Left renal cortex interstitium (tissue), 4 donors: ENCODE measurements around the gene MAMDC4. TPM values are rescaled to one million over a fixed set of nuclear protein-coding genes. Genes with fewer than 3 reads are reported as not detected.

Source experiments
- DNase-seq, 4 donors: peaks; one replicate each; pipeline ENCODE4 v3.0.0-alpha.2; 2013; ENCODE audit warnings: low read depth in 4 of 4, low spot score in 2 of 4, missing footprints in 1 of 4
- polyA plus RNA-seq, 4 donors: library from polyadenylated mRNA; unstranded; fragments of 120-200 nt; gene quantifications; one replicate each; pipeline ENCODE4 v1.2.1, GENCODE V29; 2013; ENCODE audit not compliant: insufficient read length in 4 of 4

The MAMDC4 gene
- polyA plus RNA-seq, 4 donors = 3.5 to 13.4 (median 8.9) TPM

DNA sequence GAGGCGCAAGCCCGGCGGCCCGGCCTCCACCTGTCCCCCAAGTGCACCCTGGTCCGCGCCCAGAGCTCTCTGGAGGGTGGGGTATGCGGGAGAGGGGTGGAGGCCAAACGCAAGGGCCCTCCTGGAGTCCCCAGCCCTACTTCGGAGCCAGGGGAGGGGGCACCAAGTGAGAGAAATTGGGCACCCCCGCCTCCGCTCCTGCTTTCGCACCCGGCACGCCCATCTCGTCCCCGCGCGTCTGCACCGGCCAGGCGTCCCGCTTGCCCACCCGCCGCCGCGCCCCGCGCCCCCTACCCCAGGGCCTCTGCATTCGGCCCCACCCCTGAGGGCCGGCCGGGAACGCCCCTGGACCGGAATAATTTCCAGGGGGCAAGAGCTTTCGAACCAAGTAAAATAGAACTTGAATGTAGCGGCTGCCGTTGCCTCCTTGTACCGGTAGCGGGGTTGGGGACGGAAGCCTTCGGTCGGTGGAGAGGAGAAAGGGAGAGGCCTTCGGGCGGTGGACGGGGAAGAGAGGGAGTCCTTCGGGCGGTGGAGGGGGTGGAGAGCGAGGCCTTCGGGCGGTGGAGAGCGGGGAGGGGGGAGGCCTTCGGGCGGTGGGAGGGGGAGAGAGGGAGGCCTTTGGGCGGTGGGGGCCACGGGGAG lies 3.6 kb upstream of the MAMDC4 start:
- DNase-seq = peak in 1 of 4 donors; percentile 25

DNA sequence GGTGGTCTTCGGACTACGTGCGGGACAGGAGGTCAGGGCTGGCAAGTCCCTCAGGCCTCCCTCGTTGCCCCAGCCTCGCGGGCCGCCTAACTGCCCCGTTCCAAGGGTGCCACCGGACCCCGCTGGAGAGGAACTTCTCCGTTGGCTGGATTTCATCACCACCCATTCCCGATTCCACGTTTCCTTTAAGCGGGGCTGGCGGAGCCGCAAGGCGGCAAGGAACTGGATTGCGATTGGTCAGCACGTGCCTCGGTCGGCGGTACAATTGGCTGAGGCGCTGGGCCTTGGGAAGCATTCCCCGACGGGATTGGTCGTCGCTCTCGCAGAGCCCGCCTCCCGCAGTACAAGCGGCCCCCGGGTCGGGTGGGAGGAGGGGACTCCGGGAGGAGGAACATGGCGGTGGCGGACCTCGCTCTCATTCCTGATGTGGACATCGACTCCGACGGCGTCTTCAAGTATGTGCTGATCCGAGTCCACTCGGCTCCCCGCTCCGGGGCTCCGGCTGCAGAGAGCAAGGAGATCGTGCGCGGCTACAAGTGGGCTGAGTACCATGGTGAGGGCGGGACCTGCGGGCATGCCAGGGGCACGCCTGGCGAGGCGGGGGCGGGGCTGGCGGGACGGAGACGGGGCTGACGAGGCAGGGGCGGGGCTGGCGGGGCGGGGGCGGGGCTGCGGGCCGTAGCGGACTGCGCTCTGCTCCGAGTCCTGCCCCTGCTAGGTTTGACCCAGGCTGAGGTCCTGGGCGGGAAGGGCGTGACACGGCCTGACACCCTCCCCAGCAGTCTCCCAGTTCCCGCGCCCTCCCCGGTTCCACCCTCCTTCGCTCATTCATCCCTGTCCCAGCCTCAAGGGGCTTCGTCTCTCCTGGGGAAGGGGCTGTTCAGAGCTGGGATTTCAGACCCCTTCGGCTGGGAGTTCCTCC lies 2.8 kb upstream of the MAMDC4 start, which contains the start of gene PHPT1:
Gene PHPT1, plus strand, starts transcription at position 372 of the 922 bp plus-strand sequence. Its CDS starts 22 bp downstream, at position 394.
- DNase-seq = peak; percentile 96 to 99 (median 97)

DNA sequence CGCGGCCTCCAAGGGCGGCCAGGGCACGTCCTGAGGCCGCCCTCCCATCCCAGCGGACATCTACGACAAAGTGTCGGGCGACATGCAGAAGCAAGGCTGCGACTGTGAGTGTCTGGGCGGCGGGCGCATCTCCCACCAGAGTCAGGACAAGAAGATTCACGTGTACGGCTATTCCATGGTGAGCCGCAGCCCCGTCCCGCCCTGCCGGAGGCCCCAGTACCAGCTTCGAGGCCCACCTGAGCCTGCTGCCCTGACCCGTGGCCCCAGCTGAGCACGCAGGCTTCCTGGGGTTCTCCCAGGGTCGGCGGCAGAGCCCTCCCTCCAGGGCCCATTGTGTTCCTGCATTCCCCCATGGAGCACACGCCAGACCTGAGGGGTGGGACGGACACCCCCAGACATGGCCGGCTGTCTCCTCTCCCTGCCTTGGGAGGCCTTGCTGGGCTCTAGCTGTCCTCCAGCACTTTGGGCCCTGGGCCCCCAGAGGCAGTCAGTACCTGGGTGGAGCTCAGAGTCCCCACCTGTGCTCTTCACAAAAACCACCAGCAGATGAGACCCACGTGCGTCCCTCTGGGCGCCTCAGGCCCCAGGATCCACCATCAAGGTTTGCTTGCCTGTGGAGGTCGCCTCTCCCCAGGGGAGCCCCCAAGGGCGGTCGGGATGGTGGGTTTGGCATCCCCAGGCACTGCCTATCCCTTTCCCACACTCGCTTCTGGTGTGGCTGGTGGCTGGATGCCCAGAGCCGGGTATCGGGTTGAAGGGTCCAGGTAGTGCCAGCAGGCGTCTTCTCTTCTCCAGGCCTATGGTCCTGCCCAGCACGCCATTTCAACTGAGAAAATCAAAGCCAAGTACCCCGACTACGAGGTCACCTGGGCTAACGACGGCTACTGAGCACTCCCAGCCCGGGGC lies 1.9 kb upstream of the MAMDC4 start:
- no peak for DNase-seq

DNA sequence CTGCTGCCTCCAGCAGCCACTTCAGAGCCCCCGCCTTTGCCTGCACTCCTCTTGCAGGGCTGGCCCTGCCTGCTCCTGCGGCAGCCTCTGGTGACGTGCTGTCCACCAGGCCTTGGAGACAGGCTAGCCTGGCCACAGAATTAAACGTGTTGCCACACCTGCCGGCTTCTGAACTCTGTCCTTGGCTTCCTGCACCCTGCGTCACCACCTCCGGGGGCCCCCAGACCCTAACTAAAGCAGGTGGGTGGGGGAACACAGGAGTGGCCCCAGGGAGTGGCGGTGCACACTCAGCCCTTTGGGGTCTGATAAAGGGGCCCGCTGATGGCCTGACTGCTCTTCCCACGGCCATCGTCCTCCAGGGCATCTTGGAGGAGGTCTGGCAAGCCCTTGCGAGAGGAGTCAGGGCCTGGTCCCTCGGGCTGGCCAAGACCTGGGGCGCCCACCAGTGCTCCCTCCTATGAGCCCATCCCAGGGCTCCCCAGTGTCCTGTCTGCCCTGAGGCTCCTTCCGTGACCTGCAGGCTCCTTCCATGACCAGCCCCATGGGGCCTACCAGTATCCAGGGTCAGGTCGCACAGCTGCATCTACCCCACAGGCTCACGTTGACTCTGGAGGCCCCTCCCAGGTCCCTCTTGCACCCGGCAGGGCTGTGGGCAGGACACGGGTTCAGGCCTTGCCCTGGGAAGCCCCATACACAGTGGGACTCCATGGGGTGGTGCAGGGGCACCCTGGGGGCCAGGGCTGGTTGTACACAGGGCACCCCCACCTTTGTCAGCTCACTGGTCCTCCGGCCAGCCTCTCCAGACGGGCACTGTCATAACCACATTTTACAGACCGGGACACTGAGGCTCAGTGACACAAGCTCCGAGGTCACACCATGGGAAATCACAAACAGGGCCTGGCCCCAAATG lies 1.0 kb upstream of the MAMDC4 start:
- DNase-seq = no peak

GRCh38 chr9:136852664-136853595 lies 784 bp downstream of the MAMDC4 start:
- no peak for DNase-seq

- DNase-seq = no peak
Observed at GRCh38 chr9:136853596-136854112, 1.5 kb downstream of the MAMDC4 start.

- no peak for DNase-seq
Observed at GRCh38 chr9:136854113-136854841, 2.1 kb downstream of the MAMDC4 start.

DNA sequence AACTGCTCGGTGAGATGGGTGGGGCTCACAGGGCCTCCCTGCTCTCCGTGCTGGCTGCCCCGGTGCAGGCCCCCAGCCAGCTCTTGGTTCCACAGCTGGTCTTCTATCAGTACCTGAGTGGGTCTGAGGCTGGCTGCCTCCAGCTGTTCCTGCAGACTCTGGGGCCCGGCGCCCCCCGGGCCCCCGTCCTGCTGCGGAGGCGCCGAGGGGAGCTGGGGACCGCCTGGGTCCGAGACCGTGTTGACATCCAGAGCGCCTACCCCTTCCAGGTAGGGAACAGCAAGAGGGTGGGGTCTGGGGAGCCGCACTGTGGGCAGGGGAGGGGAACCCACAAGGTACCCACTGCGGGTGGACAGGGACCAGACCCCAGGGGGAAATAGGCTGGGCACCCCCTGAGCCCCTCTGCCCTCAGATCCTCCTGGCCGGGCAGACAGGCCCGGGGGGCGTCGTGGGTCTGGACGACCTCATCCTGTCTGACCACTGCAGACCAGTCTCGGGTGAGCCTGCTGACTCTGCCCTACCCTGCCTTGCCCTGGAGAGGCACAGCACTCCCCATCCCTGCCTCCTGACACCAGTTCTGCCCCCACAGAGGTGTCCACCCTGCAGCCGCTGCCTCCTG lies 2.8 kb downstream of the MAMDC4 start:
- DNase-seq = no peak

GRCh38 chr9:136855461-136856078 lies 3.4 kb downstream of the MAMDC4 start:
- no peak for DNase-seq

DNA sequence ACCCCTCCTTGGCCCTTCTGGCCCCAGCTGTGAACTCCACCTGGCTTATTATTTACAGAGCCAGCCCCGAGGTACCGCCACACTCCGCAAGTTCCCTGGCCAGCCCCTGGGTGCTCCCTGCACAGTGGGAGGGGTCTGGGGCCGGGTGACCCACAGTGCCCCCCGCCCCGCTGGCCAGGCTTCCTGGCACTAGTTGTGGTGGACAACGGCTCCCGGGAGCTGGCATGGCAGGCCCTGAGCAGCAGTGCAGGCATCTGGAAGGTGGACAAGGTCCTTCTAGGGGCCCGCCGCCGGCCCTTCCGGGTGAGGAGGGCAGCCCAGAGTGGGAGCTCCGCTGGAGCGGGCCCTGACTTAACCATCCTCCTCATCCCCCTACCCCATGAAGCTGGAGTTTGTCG lies 3.9 kb downstream of the MAMDC4 start:
- no peak for DNase-seq

- no peak for DNase-seq
Observed at GRCh38 chr9:136856541-136857141, 4.5 kb downstream of the MAMDC4 start.

DNA sequence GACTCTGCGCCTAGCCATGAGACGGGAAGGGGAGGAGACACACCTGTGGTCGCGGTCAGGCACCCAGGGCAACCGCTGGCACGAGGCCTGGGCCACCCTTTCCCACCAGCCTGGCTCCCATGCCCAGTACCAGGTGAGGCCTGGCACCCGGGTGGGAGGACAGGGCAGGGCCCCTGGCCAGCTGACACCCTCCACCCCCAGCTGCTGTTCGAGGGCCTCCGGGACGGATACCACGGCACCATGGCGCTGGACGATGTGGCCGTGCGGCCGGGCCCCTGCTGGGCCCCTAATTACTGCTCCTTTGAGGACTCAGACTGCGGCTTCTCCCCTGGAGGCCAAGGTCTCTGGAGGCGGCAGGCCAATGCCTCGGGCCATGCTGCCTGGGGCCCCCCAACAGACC lies 5.0 kb downstream of the MAMDC4 start:
- no peak for DNase-seq

GRCh38 chr9:136857581-136858412 lies 5.7 kb downstream of the MAMDC4 start:
- no peak for DNase-seq

DNA sequence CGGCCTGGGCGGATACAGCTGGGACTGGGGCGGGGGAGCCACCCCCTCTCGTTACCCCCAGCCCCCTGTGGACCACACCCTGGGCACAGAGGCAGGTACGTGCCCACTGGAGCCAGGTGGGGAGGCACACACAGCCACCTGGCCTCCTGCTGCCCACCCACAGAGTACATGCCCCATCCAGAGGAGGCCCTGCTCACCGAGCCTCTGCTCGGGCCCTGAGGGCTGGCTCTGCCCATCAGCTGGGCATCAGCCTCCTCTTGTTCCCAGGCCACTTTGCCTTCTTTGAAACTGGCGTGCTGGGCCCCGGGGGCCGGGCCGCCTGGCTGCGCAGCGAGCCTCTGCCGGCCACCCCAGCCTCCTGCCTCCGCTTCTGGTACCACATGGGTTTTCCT lies 6.3 kb downstream of the MAMDC4 start:
- no peak for DNase-seq
